Mucosa of rectum (tissue), 2 donors: ENCODE results near the gene SPECC1L.
"Not testable (repeated sequence)": the region's sequence is repeated elsewhere in the genome, so short reads cannot be mapped to it uniquely, and the experiment has no call there.

Experiments
- H3K27ac ChIP-seq, 2 donors: one replicate each; pipeline ENCODE4 v1.7.0; 2013; ENCODE audit warnings: inconsistent platforms in 2 of 2, low read depth in 2 of 2, low read length in 2 of 2
- H3K27me3 ChIP-seq, 2 donors: one replicate each; pipeline ENCODE4 v1.7.0; 2013; ENCODE audit warnings: low read length in 2 of 2; ENCODE audit not compliant: control insufficient read depth in 2 of 2, insufficient read depth in 2 of 2
- H3K36me3 ChIP-seq, 2 donors: one replicate each; pipeline ENCODE4 v1.7.0; 2013; ENCODE audit warnings: low read length in 2 of 2; ENCODE audit not compliant: control insufficient read depth in 2 of 2, insufficient read depth in 2 of 2
- H3K4me1 ChIP-seq, 2 donors: one replicate each; pipeline ENCODE4 v1.7.0; 2013; ENCODE audit warnings: low read length in 2 of 2, mild to moderate bottlenecking in 1 of 2; ENCODE audit not compliant: control insufficient read depth in 2 of 2, insufficient read depth in 2 of 2
- H3K4me3 ChIP-seq, 2 donors: one replicate each; pipeline ENCODE4 v1.7.0; 2013; ENCODE audit warnings: low read length in 2 of 2
- H3K9ac ChIP-seq, 2 donors: one replicate each; pipeline ENCODE4 v1.7.0; 2013; ENCODE audit warnings: low read length in 2 of 2, low read depth in 1 of 2, mild to moderate bottlenecking in 1 of 2
- H3K9me3 ChIP-seq, 2 donors: one replicate each; pipeline ENCODE4 v1.7.0; 2013; ENCODE audit warnings: low read length in 2 of 2; ENCODE audit not compliant: control insufficient read depth in 2 of 2
- donor health status: healthy.
- donor health status: Normal muscosa, but diverticular disease.

The SPECC1L gene

DNA sequence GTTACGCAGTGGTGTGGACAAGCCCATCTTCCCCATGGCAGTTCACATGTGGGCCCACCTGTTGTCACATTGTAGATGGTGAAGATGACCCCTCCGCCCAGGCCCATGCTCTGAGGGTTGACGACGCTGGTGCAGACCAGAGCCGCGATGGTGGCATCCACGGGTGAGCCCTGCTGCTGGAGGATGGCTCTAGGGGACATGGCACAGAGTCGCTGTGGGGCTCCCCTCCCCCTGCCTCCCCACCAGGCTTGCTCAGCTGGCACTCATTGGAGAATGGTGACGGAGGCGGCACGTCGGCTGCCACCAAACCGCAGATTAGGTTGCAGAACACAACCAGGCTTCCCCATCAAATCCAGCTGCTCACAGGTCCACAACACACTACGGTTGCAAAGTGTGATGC is 36.8 kb upstream of the SPECC1L start:
- no peaks in the 10 kb centered on the region for H3K9me3 ChIP-seq

DNA sequence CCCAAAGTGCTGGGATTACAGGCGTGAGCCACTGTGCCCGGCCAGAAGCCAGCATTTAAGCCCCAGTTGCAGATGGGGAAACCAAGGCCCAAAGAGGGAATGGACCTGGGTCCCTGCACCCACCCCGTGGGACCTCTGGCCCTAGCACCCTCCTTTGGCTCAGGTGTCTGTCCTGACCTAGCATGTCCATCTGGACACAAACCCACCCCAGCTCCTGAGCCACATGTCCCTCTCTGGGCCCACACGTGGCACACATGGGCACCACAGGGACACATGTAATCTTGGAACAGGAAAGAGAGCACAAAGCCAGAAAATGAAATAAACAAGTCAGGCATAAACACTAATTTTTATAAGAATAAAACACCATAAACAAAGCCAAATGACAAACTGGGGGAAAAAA is 35.3 kb upstream of the SPECC1L start:
- no peak overlapping the region for H3K27ac ChIP-seq

More for the DNA sequence above, 36.8 kb upstream of the SPECC1L start:
- H3K4me1 ChIP-seq = no peaks in the 10 kb centered on the region
- no peaks in the 10 kb centered on the region for H3K36me3 ChIP-seq
- H3K27me3 ChIP-seq = no peaks in the 10 kb centered on the region
- H3K9ac ChIP-seq = no peak overlapping the region
- H3K27ac ChIP-seq = no peak overlapping the region
- no peak overlapping the region for H3K4me3 ChIP-seq

DNA sequence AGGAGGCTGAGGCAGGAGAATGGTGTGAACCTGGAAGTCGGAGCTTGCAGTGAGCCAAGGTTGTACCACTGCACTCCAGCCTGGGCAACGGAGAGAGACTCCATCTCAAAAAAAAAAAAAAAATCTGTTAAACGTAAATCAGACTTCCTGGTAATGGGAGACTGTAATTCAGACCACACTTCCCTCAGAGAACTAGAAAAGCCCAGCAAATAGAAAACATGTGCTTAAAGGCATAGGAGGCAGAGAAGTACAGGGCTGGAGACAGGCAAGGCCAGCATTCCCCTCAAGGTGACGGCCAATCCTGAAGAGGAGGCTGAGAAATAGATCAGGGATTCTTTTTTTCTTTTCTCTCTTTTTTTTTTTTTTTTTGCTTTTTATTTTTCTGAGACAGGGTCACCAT is 34.0 kb upstream of the SPECC1L start:
- Histone ChIP-seq H3K4me3 (no peak overlapping the region), H3K27me3 (no peaks in the 10 kb centered on the region), H3K36me3 (no peaks in the 10 kb centered on the region), H3K9me3 (no peaks in the 10 kb centered on the region), H3K27ac (no peak overlapping the region), H3K9ac (no peak overlapping the region), H3K4me1 (no peaks in the 10 kb centered on the region)

More for the DNA sequence above, 35.3 kb upstream of the SPECC1L start:
- Histone ChIP-seq H3K36me3 (no peaks in the 10 kb centered on the region), H3K9me3 (no peaks in the 10 kb centered on the region), H3K4me1 (no peaks in the 10 kb centered on the region), H3K27me3 (no peaks in the 10 kb centered on the region), H3K4me3 (no peak overlapping the region), H3K9ac (no peak overlapping the region)

DNA sequence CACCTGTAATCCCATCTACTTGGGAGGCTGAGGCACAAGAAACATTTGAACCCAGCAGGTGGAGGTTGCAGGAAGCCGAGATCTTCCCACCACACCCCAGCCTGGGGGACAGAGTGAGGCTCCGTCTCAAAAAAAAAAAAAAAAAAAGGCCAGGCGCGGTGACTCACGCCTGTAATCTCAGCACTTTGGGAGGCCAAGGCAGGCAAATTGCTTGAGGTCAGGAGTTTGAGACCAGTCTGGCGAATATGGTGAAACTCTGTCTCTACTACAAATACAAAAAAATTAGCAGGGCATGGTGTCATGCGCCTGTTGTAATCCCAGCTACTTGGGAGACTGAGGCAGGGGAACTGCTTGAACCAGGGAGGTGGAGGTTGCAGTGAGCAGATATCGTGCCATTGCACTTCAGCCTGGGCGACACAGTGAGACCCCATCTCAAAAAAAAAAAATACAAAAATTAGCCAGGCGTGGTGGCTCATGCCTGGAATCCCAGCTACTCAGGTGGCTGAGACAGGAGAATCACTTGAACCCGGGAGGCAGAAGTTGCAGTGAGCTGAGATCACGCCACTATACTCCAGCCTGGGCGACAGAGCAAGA is 32.4 kb upstream of the SPECC1L start:
- not testable (repeated sequence) for H3K9me3 ChIP-seq, H3K4me3 ChIP-seq, H3K36me3 ChIP-seq, H3K4me1 ChIP-seq, H3K27ac ChIP-seq, H3K27me3 ChIP-seq, H3K9ac ChIP-seq

DNA sequence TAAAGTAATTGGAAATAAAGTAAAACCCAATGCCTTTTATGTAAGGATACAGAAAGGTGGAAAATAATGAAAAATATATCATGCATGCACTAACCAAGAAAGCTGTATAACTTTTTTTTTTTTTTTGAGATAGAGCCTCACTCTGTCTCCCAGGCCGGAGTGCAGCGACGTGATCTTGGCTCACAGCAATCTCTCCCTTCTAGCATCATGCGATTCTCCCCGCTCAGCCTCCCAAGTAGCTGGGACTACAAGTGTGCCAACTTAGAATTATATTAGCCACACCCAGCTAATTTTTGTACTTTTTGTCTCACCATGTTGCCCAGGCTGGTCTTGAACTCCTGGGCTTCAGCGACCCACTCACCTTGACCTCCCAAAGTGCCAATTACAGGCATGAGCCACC is 30.2 kb upstream of the SPECC1L start:
- Histone ChIP-seq H3K9ac (no peak overlapping the region), H3K4me3 (no peak overlapping the region), H3K27me3 (no peaks in the 10 kb centered on the region), H3K9me3 (no peaks in the 10 kb centered on the region), H3K4me1 (peaks cover 8 to 9% of the 10 kb centered on the region in 2 donors), H3K36me3 (no peaks in the 10 kb centered on the region), H3K27ac (no peak overlapping the region)

DNA sequence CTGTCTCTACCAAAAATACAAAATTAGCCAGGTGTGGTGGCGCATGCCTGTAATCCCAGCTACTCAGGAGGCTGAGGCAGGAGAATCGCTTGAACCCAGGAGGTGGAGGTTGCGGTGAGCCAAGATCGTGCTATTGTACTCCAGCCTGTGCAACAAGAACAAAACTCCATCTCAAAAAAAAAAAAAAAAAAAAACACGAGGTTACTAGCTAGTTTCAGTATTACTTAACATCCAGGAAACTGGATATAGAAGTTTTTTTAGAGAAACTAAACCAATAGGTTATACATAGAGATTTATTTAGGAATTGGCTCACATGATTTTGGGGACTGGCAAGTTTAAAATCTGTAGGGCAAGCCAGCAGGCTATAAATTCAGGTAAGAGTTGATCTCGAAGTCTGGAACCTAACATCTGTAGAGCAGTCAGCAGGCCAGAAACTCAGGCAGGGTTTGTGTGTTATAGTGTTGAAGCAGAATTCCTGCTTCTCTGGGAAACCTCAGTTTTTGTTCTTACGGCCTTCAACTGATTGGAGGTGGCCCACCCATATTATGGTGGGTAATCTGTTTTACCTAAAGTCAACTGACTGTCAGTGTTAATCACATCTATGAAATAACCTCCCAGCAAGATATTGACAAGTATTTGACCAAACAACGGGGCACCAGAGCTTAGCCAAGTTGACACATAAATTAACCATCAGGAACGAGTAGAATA is 29.5 kb upstream of the SPECC1L start:
- not testable (repeated sequence) for H3K27ac ChIP-seq, H3K9ac ChIP-seq, H3K4me1 ChIP-seq, H3K27me3 ChIP-seq, H3K4me3 ChIP-seq, H3K36me3 ChIP-seq, H3K9me3 ChIP-seq

DNA sequence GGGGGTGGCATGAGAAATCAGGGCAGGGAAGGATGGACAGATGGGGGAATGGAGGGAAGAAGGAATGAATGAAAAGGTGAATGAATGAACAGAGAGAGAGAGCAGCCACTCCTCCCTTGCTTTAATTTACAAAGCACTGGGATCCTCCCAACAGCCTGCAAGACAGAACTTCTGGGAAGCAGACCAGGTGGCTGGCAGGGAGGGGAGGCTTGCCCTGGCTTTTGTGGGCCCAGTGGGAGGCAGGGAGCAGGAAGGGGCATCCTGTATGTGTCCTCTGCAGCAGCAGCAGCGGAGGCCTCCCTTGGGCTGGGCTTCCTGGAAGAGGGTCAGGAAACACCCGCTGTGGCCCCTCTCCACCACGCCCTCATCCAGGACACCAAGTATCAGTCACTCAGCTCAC is 27.2 kb upstream of the SPECC1L start:
- peak overlapping the region in 1 of 2 donors; percentile 52 for H3K27ac ChIP-seq
- H3K9ac ChIP-seq, H3K36me3 ChIP-seq, H3K4me3 ChIP-seq, H3K9me3 ChIP-seq, H3K27me3 ChIP-seq: not testable (repeated sequence)
- H3K4me1 ChIP-seq = peaks cover 11 to 12% of the 10 kb centered on the region in 2 donors

DNA sequence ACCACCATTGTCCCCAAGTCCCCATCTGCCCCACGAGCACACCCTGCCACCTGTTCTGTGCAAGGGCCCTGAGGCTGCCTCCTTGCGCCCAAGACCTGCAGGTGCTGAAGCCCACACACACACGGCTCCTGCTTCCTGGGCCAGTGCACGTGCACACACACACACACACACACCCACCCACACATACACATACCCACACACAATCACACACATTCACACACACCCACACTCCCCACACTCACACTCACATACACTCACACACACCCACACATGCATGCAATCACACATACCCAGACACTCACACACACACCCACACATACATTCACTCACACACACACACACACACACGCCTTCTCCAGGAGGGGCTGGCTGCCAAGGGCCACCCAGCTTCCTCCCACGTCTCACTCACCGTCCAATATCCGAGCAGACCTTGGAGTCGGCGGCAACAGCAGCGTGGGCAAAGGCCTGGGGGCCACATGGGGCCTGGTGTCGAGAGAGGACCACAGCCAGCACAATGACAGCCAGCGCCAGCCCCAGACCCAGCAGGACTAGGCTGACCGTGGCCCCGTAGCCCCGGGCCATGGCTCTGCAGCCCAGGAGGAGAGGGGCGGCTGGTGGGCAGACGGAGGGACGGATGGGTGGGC is 26.4 kb upstream of the SPECC1L start:
- no peaks in the 10 kb centered on the region for H3K27me3 ChIP-seq
- no peaks in the 10 kb centered on the region for H3K9me3 ChIP-seq
- H3K9ac ChIP-seq = no peak overlapping the region
- H3K36me3 ChIP-seq = no peaks in the 10 kb centered on the region
- peaks cover 11 to 12% of the 10 kb centered on the region in 2 donors for H3K4me1 ChIP-seq
- H3K27ac ChIP-seq = peak overlapping the region; percentile 67
- peak overlapping the region; percentile 33 to 35 for H3K4me3 ChIP-seq

DNA sequence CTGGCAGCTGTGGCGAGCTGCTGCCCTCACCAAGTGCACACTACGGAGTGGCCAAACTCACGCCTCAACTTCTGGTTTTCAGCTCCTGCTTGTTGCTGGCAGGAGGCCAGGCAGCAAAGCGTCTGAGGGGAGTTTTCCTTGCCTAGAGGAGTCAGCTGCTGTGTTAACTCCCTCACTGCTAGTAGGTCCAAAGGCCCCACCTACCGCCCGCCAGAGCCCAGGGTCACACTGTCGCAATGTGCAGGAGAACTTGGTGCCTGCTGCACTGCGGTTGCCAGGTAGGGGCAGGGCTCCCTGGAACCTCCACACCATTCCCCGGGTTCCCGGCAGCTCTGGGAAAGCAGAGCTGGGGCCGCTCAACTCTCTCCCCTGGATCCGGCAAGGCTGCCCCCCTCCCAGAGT is 25.6 kb upstream of the SPECC1L start, which contains the start of gene GGT5:
Gene GGT5 (minus strand): TSS at position 53 of the 402 bp plus-strand sequence. CDS start 357 bp downstream, outside the sequence.
- Histone ChIP-seq H3K4me1 (peaks cover 11 to 12% of the 10 kb centered on the region in 2 donors), H3K27ac (peak within 1 kb of the TSS; percentile 67), H3K4me3 (peak within 1 kb of the TSS; percentile 33 to 35)
- not testable (repeated sequence) for H3K9me3 ChIP-seq, H3K9ac ChIP-seq, H3K36me3 ChIP-seq, H3K27me3 ChIP-seq
